ENCODE measurements around the gene THOC5. TPM values are rescaled to one million over a fixed set of nuclear protein-coding genes. Genes with fewer than 3 reads are reported as not detected.
"Not testable (repeated sequence)": the region's sequence is repeated elsewhere in the genome, so short reads cannot be mapped to it uniquely, and the experiment has no call there.

Gene THOC5
- total RNA-seq, 2 donors from 2014 or later = 27.5 to 57.9 TPM

- intact Hi-C loops (cut with DNase I) = no loop called here
- no peaks in the 10 kb centered on the region for H3K36me3 ChIP-seq
- H3K4me1 ChIP-seq (replicated peaks) = no peaks in the 10 kb centered on the region
- H3K27ac ChIP-seq = no peak overlapping the region
- H3K9me3 ChIP-seq = no peaks in the 10 kb centered on the region
- 93% methylated on average over 7 of the region's 7 CpGs for WGBS
- no peaks in the 10 kb centered on the region for H3K27me3 ChIP-seq (replicated peaks; ENCODE audit: insufficient read depth)
- no peak for DNase-seq (ENCODE audit: low spot score)
- TF ChIP-seq CTCF (IDR thresholded peaks at IDR 0.05) (no peak), POLR2A (IDR thresholded peaks at IDR 0.05) (no peak), POLR2AphosphoS5 (IDR thresholded peaks at IDR 0.05) (no peak)
- no peak overlapping the region for H3K4me3 ChIP-seq
Measured at GRCh38 chr22:29570456-29570855, 16.9 kb upstream of the THOC5 start.

GRCh38 chr22:29569011-29569678 is 15.6 kb upstream of the THOC5 start:
- no peaks in the 10 kb centered on the region for H3K36me3 ChIP-seq
- TF ChIP-seq POLR2AphosphoS5 (IDR thresholded peaks at IDR 0.05) = no peak
- no peaks in the 10 kb centered on the region for H3K4me1 ChIP-seq (replicated peaks)
- H3K9me3 ChIP-seq = no peaks in the 10 kb centered on the region
- WGBS = 86% methylated on average over 7 of the region's 7 CpGs
- no peak overlapping the region for H3K4me3 ChIP-seq
- H3K27me3 ChIP-seq (replicated peaks; ENCODE audit: insufficient read depth) = no peaks in the 10 kb centered on the region
- intact Hi-C loops (cut with DNase I) = no loop called here
- no peak overlapping the region for H3K27ac ChIP-seq
- no peak for DNase-seq (ENCODE audit: low spot score)

DNA sequence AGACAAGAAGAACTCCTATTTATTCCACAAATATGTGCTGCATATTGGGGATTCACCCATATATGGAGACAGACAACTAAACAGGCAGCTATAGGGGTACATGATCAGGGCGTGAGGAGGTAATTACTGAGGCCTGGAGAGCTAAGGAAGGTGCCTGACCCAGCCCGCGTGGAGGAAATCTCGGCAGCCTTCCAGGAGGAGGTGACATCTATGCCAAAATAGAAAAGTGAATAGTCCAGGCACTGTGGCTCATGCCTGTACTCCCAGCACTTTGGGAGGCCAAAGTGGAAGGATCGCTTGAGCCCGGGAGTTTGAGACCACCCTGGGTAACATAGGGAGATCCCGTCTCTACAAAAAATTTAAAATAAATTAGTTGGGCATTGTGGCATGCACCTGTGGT is 13.8 kb upstream of the THOC5 start:
- WGBS = 61% methylated on average over 7 of the region's 7 CpGs

DNA sequence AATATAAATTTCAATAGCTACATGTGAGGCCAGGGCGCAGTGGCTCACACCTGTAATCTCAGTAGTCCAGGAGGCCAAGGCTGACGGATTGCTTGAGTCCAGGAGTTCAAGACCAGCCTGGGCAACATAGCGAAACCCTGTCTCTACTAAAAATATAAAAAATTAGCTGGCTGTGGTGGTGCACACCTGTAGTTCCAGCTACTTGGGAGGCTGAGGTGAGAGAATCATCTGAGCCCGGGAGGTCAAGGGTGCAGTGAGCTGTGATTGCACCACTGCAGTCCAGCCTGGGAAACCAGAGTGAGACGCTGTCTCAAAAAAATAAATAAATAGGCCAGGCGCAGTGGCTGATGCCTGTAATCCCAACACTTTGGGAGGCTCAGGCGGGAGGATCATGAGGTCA is 13.0 kb upstream of the THOC5 start:
- H3K4me1 ChIP-seq (replicated peaks); H3K27me3 ChIP-seq (replicated peaks; ENCODE audit: insufficient read depth); intact Hi-C loops (cut with DNase I); H3K27ac ChIP-seq; DNase-seq (ENCODE audit: low spot score); H3K36me3 ChIP-seq; H3K9me3 ChIP-seq; H3K4me3 ChIP-seq: not testable (repeated sequence)
- 96% methylated on average over 7 of the region's 7 CpGs for WGBS

More for the DNA sequence above, 13.8 kb upstream of the THOC5 start:
- intact Hi-C loops (cut with DNase I) = no loop called here
- H3K4me3 ChIP-seq = no peak overlapping the region
- H3K36me3 ChIP-seq = no peaks in the 10 kb centered on the region
- DNase-seq (ENCODE audit: low spot score) = no peak
- H3K9me3 ChIP-seq = no peaks in the 10 kb centered on the region
- H3K4me1 ChIP-seq (replicated peaks) = peaks cover 4% of the 10 kb centered on the region
- no peak overlapping the region for H3K27ac ChIP-seq
- no peak for TF ChIP-seq POLR2A (IDR thresholded peaks at IDR 0.05)
- TF ChIP-seq CTCF (IDR thresholded peaks at IDR 0.05) = no peak
- no peak for TF ChIP-seq POLR2AphosphoS5 (IDR thresholded peaks at IDR 0.05)
- no peaks in the 10 kb centered on the region for H3K27me3 ChIP-seq (replicated peaks; ENCODE audit: insufficient read depth)

GRCh38 chr22:29563652-29564460 is 10.3 kb upstream of the THOC5 start:
- H3K4me3 ChIP-seq = no peak overlapping the region
- WGBS = 73% methylated on average over 6 of the region's 6 CpGs
- H3K27me3 ChIP-seq (replicated peaks; ENCODE audit: insufficient read depth) = no peaks in the 10 kb centered on the region
- H3K4me1 ChIP-seq (replicated peaks) = peaks cover 4% of the 10 kb centered on the region
- H3K27ac ChIP-seq = peak overlapping the region in 1 of 2 donors; percentile 36
- H3K9me3 ChIP-seq = no peaks in the 10 kb centered on the region
- peaks cover under 1 to 13% of the 10 kb centered on the region in 2 donors for H3K36me3 ChIP-seq
- intact Hi-C loops (cut with DNase I) = no loop called here
- TF ChIP-seq POLR2AphosphoS5 (IDR thresholded peaks at IDR 0.05) (peak; percentile 76), CTCF (IDR thresholded peaks at IDR 0.05) (no peak)
- no peak for DNase-seq (ENCODE audit: low spot score)
